ENCODE measurements around the gene FAM98B.

The FAM98B gene

DNA sequence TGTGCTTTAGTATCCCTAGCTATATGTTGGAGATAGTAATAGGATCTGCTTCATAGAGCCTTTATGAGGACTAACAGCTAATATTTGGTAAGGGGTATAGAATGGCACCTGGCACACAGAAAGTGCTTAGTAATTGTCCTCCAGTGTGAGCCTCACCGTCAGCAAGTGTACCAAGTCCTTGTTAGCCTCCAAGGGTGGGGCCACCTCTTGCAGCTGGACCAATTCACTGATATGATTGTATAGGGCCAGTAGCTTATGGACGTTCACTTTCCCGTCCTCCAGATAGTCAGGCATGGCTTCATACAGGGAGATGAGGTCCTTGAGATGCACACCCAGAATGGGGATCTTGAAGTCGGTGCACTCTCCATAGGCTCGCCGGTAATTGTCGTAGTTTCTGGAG is 53.6 kb downstream of the FAM98B start:
- no peaks in the 10 kb centered on the region for H3K9me2 ChIP-seq (replicated peaks; ENCODE audit: insufficient read depth, low read length)
- no peaks in the 10 kb centered on the region for H3K36me3 ChIP-seq (replicated peaks; ENCODE audit: insufficient read depth, low read length)
- no peaks in the 10 kb centered on the region for H4K20me1 ChIP-seq (ENCODE audit: insufficient read depth, low read length)
- H3K27ac ChIP-seq (ENCODE audit: low read length) = no peak overlapping the region
- H3K4me3 ChIP-seq (ENCODE audit: low read length) = no peak overlapping the region
- H2AFZ ChIP-seq (ENCODE audit: low read length) = no peak overlapping the region
- H3K9me3 ChIP-seq (replicated peaks; ENCODE audit: insufficient read depth, low read length) = no peaks in the 10 kb centered on the region
- TF ChIP-seq EZH2 (optimal IDR thresholded peaks at IDR 0.05; ENCODE audit: low read depth, low read length) = no peak
- no peak for TF ChIP-seq EZH2phosphoT487 (IDR thresholded peaks at IDR 0.05; ENCODE audit: low read length)
- TF ChIP-seq, protein P1, sequence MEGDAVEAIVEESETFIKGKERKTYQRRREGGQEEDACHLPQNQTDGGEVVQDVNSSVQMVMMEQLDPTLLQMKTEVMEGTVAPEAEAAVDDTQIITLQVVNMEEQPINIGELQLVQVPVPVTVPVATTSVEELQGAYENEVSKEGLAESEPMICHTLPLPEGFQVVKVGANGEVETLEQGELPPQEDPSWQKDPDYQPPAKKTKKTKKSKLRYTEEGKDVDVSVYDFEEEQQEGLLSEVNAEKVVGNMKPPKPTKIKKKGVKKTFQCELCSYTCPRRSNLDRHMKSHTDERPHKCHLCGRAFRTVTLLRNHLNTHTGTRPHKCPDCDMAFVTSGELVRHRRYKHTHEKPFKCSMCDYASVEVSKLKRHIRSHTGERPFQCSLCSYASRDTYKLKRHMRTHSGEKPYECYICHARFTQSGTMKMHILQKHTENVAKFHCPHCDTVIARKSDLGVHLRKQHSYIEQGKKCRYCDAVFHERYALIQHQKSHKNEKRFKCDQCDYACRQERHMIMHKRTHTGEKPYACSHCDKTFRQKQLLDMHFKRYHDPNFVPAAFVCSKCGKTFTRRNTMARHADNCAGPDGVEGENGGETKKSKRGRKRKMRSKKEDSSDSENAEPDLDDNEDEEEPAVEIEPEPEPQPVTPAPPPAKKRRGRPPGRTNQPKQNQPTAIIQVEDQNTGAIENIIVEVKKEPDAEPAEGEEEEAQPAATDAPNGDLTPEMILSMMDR (IDR thresholded peaks at IDR 0.05; ENCODE audit: low read length) = no peak
- H3K4me1 ChIP-seq (ENCODE audit: low read length) = no peaks in the 10 kb centered on the region
- no peaks in the 10 kb centered on the region for H3K79me2 ChIP-seq (ENCODE audit: low read length)
- DNase-seq = no peak
- H3F3A ChIP-seq (ENCODE audit: insufficient read depth, low read length) = no peaks in the 10 kb centered on the region
- no peaks in the 10 kb centered on the region for H3K27me3 ChIP-seq (replicated peaks; ENCODE audit: insufficient read depth, low read length)
- H3K9ac ChIP-seq (ENCODE audit: low read length) = no peak overlapping the region
- no peak overlapping the region for H3K4me2 ChIP-seq (ENCODE audit: low read depth, low read length)

DNA sequence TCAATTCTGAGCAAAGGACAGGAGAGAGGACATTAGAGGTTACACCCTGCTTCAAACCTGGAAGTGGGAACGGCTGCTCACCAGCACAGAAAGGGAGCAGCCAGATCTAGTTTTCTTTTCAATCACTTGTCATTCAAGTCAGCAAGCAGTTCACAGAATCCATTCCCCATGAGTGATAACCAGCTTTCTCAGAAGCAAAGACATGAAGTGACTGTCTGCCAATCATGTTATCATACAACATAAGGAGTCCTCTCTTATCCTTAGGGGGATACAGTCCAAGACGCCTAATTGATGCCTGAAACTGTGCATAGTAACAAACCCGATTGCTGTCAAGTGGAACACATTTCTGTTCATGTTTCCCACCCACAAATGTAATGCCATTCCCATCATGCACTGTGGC is 54.7 kb downstream of the FAM98B start:
- Histone ChIP-seq H3K4me1 (ENCODE audit: low read length) (no peaks in the 10 kb centered on the region), H2AFZ (ENCODE audit: low read length) (no peak overlapping the region), H3K79me2 (ENCODE audit: low read length) (no peaks in the 10 kb centered on the region), H3K4me2 (ENCODE audit: low read depth, low read length) (no peak overlapping the region), H3K4me3 (ENCODE audit: low read length) (no peak overlapping the region), H4K20me1 (ENCODE audit: insufficient read depth, low read length) (no peaks in the 10 kb centered on the region), H3K27ac (ENCODE audit: low read length) (no peak overlapping the region), H3F3A (ENCODE audit: insufficient read depth, low read length) (no peaks in the 10 kb centered on the region), H3K9me2 (replicated peaks; ENCODE audit: insufficient read depth, low read length) (no peaks in the 10 kb centered on the region), H3K9ac (ENCODE audit: low read length) (no peak overlapping the region), H3K27me3 (replicated peaks; ENCODE audit: insufficient read depth, low read length) (no peaks in the 10 kb centered on the region), H3K36me3 (replicated peaks; ENCODE audit: insufficient read depth, low read length) (no peaks in the 10 kb centered on the region), H3K9me3 (replicated peaks; ENCODE audit: insufficient read depth, low read length) (no peaks in the 10 kb centered on the region)
- TF ChIP-seq EZH2phosphoT487 (IDR thresholded peaks at IDR 0.05; ENCODE audit: low read length) = no peak
- TF ChIP-seq EZH2 (optimal IDR thresholded peaks at IDR 0.05; ENCODE audit: low read depth, low read length) = no peak
- TF ChIP-seq, protein P1 (IDR thresholded peaks at IDR 0.05; ENCODE audit: low read length) = no peak
- DNase-seq = no peak

DNA sequence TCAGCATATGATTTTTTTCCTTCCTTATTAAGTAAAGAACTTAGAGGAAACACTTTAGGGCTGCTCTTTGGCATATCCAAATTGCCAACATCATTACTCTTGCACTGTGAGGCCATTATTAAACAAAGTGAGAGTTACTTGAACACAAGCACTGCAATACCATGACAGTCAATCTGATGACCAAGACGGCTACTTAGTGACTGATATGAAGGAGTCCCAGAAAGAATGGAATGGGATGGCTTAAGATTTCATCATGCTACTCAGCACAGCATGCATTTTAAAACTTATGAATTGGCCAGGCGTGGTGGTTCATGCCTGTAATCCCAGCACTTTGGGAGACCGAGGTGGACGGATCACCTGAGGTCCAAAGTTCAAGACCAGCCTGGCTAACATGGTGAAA is 55.2 kb downstream of the FAM98B start:
- Histone ChIP-seq H3K27ac (ENCODE audit: low read length) (no peak overlapping the region), H3K9me3 (replicated peaks; ENCODE audit: insufficient read depth, low read length) (no peaks in the 10 kb centered on the region), H3F3A (ENCODE audit: insufficient read depth, low read length) (no peaks in the 10 kb centered on the region), H3K4me2 (ENCODE audit: low read depth, low read length) (no peak overlapping the region), H3K36me3 (replicated peaks; ENCODE audit: insufficient read depth, low read length) (no peaks in the 10 kb centered on the region), H3K79me2 (ENCODE audit: low read length) (no peaks in the 10 kb centered on the region), H3K9ac (ENCODE audit: low read length) (no peak overlapping the region), H3K4me1 (ENCODE audit: low read length) (no peaks in the 10 kb centered on the region), H3K4me3 (ENCODE audit: low read length) (no peak overlapping the region), H2AFZ (ENCODE audit: low read length) (no peak overlapping the region), H3K9me2 (replicated peaks; ENCODE audit: insufficient read depth, low read length) (no peaks in the 10 kb centered on the region), H3K27me3 (replicated peaks; ENCODE audit: insufficient read depth, low read length) (no peaks in the 10 kb centered on the region), H4K20me1 (ENCODE audit: insufficient read depth, low read length) (no peaks in the 10 kb centered on the region)
- DNase-seq = no peak
- no peak for TF ChIP-seq EZH2phosphoT487 (IDR thresholded peaks at IDR 0.05; ENCODE audit: low read length)
- TF ChIP-seq, protein P1 (IDR thresholded peaks at IDR 0.05; ENCODE audit: low read length) = no peak
- no peak for TF ChIP-seq EZH2 (optimal IDR thresholded peaks at IDR 0.05; ENCODE audit: low read depth, low read length)

All from MM.1S (cell line).